GM19043 (cell line): ENCODE measurements around the gene SAMD1.
"Not testable (repeated sequence)": the region's sequence is repeated elsewhere in the genome, so short reads cannot be mapped to it uniquely, and the experiment has no call there.

ENCODE experiments used
- ATAC-seq: cut with Tn5 transposase; IDR thresholded peaks from one replicate; pipeline ENCODE4 v1.9.1; 2021; ENCODE audit warnings: low read depth; ENCODE audit not compliant: unreplicated experiment

The SAMD1 gene

GRCh38 chr19:14061751-14062557, 28.6 kb downstream of the SAMD1 start, which contains the start of gene PALM3:
PALM3 (minus strand) TSS chr19:14062076; CDS start chr19:14061980, 96 bp downstream.
- no peak for ATAC-seq

GRCh38 chr19:14061081-14061749, 29.3 kb downstream of the SAMD1 start:
- ATAC-seq = no peak

- no peak for ATAC-seq
These were observed 30.8 kb downstream of the SAMD1 start for GRCh38 chr19:14059652-14060155.

- no peak for ATAC-seq
These were observed 31.5 kb downstream of the SAMD1 start for GRCh38 chr19:14059093-14059480.

GRCh38 chr19:14058182-14059092, 32.1 kb downstream of the SAMD1 start:
- ATAC-seq = no peak

GRCh38 chr19:14056741-14057356, 33.7 kb downstream of the SAMD1 start:
- no peak for ATAC-seq

GRCh38 chr19:14056069-14056666, 34.4 kb downstream of the SAMD1 start:
- no peak for ATAC-seq

GRCh38 chr19:14055396-14055795, 35.2 kb downstream of the SAMD1 start:
- no peak for ATAC-seq

GRCh38 chr19:14054721-14055120, 35.8 kb downstream of the SAMD1 start:
- no peak for ATAC-seq

- no peak for ATAC-seq
These were observed 36.5 kb downstream of the SAMD1 start for GRCh38 chr19:14054099-14054498.

- ATAC-seq = no peak
These were observed 37.1 kb downstream of the SAMD1 start for GRCh38 chr19:14053500-14053899.

GRCh38 chr19:14053032-14053431, 37.5 kb downstream of the SAMD1 start:
- no peak for ATAC-seq

GRCh38 chr19:14052470-14052869, 38.1 kb downstream of the SAMD1 start:
- no peak for ATAC-seq

- no peak for ATAC-seq
These were observed 38.6 kb downstream of the SAMD1 start for GRCh38 chr19:14051980-14052379.

- not testable (repeated sequence) for ATAC-seq
These were observed 39.6 kb downstream of the SAMD1 start for GRCh38 chr19:14050961-14051360.

- ATAC-seq = no peak
These were observed 40.0 kb downstream of the SAMD1 start for GRCh38 chr19:14050512-14050911.

GRCh38 chr19:14048443-14049153, 42.0 kb downstream of the SAMD1 start:
- no peak for ATAC-seq

- not testable (repeated sequence) for ATAC-seq
These were observed 42.7 kb downstream of the SAMD1 start for GRCh38 chr19:14047866-14048265.
